SKM-1 treated with dmso at 0.1 percent for 144 hours (cell line): ENCODE data around the gene SLC12A5.
"Not testable (repeated sequence)": the region's sequence is repeated elsewhere in the genome, so short reads cannot be mapped to it uniquely, and the experiment has no call there.

Experiments
- DNase-seq: peaks from one replicate; lab custom pipeline; 2025; ENCODE audit not compliant: unreplicated experiment; lab: John Stamatoyannopoulos, UW

Gene SLC12A5

DNA sequence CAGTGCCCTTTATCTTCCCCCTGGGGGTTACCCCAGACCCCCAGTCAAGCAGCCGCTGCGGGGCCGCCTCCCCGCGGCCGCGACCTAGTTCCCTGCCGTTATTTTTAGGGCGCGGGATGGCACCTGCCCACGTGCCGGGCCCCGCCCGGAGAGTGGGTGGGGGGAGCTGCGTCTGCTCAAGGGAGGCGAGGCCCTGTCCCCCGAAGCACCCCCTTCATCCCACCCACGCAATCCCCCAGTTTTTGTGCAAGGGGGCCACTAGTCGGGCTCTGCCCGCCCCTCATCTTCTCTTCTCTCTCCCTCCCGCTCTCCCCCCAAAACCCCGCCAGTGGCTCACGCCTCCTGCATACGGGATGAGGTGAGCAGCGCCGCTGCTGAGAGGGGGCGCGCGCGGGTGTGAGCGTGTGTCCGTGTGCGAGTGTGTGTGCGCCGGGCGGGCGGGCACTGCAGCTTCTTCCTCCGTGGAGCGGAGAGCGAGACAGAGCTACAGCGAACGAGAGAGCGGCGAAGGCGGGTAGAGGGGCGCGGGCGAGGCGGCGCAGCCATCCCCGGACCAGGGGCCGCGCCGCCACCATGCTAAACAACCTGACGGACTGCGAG is at the start of gene SLC12A5:
Gene SLC12A5 (plus strand): TSS at position 444 of the 600 bp plus-strand sequence. CDS start 130 bp downstream, at position 574.
- no peak for DNase-seq

DNA sequence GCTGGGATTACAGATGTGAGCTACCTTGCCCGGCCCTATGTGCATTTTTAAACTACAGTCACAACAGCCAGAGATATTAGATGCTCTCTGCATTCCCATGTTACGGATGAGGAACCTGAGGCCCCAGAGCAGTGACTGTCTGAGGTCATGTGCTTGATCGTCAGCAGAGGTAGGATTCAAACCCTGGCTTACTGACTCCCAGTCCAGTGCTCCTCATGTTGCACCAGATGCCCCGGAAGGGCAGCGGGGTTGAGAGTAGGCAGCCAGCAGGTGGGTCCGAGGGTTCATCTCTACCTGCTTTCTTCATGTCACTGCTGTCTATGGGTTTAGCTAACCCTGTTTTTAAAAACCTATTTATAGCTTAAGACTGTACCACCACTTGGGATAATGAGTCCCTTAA is 47.8 kb upstream of the SLC12A5 start:
- no peak for DNase-seq

DNA sequence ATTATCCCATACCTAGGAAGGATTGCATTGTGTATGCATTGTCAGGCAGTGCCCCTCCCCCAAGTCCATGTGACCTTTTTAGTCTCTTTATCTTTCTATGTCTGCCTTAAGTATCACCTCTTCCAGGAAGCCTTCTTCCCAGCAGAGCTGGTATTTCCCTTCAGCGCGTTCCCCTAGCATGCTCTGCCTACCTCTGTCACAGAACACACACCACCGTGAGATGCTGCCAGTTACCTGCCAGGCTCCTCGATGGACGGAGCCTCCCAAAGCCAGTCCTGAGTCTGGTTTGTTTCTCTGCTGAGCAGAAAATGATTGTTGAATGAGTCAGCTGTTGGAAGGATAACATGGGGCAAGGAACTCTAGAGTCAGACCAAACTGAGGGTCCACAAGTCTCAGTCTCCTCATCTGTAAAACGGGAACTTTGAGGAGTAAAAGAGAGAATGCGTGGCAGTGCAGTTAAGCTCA is 45.7 kb upstream of the SLC12A5 start:
- no peak for DNase-seq

DNA sequence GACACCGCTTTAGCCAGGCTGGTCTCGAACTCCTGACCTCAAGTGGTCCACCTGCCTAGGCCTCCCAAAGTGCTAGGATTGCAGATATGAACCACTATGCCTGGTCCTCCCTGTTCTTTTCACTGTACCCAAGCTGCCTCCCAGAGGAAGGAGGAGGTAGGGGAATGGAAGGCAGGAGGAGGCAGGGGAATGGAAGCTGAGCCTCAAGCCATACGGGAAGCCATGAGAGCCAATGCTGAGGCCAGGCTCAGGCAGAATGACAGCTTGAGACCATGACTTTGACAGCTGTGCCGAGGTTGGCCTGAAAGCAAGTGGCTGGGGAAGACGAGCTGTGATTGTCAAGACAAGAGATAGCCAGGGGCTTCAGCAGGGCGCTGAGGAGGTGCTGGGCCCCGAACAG is 43.4 kb upstream of the SLC12A5 start:
- no peak for DNase-seq

DNA sequence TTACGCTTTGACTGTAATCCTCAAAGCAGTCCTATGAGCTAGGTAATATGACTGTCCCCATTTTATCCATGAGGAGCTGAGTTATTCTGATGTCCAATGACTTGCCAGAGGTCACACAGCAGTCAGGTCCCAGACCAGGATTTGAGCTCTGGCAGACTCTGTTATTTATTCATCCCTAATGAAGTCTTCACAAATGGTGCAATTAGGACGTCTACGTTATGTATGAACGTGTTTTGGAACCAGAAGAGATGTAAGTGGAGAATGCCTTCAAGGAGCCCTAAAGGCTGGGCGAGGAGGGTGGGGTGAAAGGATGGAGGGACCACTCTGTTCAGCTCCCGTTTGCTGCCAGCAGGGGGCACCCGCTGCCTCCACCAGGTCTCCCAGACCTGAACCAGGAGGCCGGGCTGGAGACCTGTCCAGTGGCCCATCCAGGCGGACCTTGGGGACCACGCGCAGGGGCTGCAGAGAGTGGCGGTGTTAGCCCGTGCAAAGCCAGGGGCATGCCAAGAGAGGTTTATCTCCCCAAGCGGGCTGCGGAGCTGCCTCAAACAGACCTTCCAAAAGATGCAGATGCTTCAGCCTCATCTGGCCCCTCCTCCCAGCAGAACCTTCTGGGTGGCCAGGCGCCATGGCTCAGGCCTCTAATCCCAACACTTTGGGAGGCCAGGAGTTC is 41.8 kb upstream of the SLC12A5 start:
- peak; percentile 60 for DNase-seq

DNA sequence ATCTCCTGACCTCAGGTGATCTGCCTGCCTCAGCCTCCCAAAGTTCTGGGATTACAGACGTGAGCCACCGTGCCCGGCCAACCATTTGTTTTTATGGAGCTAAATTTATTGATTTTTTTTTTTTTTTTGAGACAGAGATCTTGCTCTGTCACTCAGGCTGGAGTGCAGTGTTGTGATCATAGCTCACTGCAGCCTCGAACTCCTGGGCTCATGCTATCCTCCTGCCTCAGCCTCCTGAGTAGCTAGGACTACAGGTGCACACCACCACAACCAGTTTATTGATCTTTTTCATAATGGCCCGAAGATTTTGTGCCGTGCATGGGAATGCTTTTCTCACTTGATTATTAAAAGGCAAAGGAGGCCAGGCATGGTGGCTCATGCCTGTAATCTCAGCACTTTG is 40.2 kb upstream of the SLC12A5 start:
- not testable (repeated sequence) for DNase-seq

DNA sequence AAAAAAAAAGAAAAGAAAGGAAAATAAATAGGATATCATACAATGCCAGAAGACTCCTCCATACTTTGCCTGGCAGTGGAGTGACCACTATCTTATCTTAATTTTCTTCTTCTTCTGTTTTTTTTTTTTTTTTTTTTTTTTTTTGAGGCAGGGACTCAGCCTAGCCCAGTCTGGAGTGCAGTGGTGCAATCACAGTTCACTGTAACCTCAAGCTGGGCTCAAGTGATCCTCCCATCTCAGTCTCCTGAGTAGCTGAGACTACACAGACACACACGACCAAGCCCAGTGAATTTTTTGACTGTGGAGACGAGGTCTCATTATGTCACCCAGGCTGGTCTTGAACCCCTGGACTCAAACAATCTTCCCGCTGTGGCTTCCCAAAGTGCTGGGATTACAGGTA is 37.4 kb upstream of the SLC12A5 start:
- DNase-seq = peak; percentile 53

DNA sequence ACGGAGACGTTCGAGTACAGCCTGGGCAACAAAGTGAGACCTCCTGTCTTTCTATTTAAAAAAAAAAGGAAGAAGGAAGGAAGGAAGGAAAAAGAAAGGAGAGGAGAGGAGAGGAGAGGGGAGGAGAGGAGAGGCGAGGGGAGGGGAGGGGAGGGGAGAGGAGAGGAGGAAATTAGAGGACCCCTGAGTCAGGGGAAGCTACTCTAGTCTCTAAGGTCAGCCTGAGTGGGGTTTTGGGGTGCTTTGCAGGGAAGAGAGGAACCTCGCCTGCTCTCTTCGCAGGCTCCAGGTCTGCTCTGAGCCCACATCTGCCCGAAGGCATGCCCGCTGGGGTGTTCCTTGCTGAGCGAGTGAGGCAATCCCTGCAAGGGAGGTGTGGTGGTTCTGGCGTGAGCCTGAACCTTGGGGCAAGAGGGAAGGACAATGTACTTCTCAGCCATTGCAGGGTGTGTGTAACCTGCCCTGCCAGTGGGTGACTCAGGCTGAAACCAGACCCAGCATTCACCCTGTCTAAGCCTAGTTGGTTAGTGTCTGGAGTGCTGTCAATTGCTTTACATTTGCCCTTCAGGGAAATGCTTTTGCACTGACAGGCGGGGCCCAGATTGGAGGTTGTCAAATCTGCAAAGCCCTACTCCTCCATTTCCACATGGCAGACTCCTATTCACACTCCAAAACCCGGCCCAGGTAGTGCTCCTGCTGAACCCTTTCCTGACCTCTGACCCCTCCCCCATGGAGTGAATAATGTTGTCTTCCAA is 35.6 kb upstream of the SLC12A5 start:
- peak; percentile 90 for DNase-seq

DNA sequence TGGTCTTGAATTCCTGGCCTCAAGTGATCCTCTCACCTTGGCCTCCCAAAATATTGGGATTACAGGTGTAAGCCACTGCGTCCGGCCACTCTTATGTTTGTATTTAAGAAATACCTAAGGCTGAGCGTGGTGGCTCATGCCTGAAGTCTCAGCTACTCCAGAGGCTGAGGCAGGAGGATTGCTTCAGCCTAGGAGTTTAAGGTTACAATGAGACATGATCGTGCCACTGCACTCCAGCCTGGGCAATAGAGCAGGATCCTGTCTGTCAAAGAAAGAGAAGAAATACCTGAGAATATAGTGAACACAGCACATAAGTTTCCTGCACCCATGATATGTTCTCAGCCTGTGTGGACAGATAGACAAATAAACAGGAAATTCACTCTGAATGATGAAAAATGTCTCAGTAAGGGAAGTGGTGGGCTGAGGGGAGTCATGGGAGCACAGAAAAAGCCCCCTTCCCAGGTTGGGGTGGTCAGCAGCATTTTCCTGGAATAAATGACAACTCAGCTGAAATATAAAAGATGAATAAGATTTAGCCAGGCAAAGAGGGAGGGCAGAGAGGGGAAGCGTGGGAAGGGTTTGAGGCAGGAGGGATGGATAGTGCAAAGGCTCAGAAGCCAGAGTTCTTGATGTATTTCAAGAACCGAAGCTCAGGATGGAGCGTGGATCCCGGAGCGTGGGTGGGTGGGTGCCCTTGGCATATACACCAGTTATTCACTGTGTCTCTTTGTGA is 34.1 kb upstream of the SLC12A5 start:
- DNase-seq = no peak

DNA sequence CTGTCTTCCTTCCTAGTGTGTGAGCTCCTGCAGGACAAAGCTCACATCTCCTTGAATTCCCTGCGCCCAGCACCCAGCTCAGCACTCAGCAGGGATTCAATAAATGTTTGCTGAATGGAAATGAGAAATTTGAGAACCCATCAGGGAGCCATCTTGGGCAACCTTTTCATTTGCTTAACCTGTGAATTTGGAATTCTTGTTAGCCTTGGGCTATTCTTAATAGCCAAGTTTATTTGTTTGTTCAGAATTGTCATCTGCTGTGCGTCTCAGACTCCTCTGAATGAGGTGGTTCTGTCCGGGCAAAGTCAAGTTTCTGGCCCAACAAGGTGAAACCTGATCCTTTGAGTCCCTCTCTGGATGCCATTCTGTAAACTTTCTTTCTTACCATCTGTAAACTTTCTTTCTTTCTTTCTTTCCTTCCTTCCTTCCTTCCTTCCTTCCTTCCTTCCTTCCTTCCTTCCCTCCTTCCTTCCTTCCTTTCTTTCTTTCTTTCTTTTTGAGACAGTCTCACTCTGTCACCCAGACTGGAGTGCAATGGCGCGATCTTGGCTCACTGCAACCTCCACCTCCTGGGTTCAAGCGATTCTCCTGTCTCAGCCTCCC is 33.4 kb upstream of the SLC12A5 start:
- not testable (repeated sequence) for DNase-seq

DNA sequence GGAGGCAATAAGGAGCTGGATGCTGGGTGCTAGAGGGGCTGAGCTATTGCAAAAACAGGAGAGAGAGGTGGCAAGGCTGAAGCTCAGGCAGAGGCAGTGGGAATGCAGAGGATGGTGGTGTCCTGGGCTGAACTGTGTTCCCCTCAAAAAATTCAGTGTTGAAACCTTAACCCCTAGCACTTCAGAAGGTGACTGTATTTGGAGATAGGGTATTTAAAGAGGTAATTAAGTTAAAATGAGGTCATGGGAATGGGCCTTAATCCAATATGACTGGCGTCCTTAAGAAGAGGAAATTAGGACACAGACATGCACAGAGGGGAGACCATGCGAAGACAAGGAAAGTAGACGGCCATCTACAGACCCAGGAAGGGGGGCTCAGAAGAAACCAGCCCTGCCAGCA is 31.8 kb upstream of the SLC12A5 start:
- DNase-seq = no peak

DNA sequence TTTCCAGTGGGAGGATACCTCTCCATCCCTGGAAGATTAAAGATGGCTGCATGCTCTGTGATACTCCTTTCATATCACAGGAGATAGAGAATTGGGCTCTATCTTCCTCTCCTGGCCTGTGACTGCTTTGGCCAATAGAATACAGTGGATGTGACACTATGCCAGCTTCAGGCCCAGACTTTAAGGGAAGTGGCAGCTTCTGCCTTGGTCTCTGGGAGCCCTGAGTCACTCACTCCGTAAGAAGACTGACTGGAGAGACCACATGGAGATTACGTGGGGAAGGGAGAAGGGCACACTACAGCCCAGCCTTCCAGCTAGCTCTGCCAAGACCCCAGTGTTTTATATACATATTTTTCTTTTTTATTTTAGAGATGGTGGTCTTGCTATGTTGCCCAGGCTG is 30.7 kb upstream of the SLC12A5 start:
- peak; percentile 79 for DNase-seq

DNA sequence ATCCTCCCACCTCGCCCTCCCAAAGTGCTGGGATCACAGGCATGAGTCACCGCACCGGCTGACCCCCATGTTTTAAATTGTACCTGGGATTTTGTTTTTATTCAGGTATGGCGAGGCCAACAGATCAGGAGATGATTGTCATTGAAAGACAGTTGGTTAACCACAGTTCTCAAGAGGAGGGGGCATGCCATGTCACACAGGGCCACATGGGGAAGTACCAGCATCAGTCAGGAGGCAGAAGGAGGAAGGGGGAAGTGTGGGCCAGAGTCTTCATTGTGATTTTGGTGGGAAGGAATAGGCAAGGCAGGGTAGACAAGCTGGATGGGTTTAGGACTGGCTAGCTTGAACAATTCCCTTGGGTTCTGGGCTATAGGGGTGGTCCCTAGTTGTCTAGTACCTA is 30.3 kb upstream of the SLC12A5 start:
- DNase-seq = peak; percentile 76

DNA sequence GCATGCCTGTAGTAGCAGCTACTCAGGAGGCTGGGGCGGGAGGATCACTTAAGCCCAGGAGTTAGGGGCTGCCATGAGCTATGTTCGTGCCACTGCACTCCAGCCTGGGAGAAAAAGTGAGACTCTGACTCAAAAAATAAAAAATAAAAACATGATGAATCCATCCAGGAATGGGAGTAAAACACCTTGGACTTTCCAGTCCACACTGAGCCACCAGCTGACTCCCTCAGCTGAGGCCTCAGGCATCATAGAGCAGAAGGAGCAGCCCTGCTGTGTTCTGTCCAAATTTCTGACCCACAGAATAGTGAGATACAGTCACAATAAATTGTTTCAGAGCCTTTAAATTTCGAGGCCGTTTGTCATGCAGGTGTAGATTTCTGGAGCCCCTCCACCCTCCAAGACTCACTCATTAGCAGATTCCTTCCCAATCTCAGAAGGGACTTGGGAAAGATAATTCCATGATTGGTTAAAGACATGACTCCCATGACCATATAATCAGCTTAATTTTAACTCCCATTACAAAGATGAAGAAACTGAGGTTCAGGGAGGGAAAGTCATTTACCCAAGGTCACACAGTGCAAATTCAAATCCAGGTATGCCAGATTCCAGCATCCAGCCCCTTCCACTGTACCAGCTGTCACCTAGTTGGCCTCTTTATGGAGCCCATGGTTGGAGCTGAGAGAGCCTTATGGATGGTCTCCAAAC is 29.3 kb upstream of the SLC12A5 start:
- no peak for DNase-seq

DNA sequence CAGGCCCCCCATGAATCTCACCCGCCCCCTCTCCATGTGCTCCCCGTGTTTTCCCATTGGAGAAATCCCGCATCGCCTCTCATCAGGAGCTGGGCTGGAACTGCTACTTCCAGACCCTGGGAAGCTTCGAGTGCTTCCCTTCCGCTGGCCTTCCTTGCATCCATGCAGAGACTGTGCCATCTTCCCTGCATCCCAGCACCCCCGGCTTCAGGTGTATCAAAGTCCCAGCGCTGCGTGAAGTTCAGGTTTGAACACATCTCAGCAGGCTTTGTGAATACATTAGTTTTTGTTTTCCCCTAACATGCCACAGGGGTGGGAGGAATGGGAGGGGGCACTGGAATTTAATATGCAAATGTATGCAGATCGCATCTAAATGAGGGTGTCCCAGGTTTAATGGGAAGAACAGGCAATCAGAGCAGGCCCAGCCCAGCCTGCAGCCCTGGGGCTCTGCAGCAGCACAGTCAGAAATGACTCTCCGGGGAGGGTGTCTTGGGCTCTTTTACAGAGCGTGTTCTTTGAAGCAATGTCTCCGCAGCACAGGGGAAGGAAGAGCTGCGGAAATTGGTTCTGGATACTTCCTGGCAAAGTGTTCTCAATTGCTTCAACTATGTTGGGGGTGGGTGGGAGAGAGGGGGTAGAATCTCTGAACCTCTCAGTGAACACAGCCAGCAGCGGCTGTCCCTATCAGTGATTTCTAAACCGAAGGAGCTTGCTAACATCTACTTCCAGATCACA is 28.6 kb upstream of the SLC12A5 start:
- no peak for DNase-seq

DNA sequence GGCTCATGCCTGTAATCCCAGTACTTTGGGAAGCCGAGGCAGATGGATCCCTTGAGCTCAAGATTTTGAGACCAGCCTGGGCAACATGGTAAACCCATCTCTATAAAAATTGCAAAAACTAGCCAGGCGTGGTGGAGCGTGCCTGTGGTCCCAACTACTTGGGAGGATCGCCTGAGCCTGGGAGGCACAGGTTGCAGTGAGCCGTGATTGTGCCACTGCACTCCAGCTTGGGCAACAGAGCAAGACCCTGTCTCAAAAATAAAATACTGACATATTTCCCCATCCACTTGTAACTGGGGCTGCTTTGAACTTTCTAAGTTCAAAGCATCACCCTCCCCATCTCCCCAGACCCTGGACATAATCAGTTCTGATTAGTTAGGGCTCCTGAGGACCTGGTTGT is 27.5 kb upstream of the SLC12A5 start:
- DNase-seq = no peak

DNA sequence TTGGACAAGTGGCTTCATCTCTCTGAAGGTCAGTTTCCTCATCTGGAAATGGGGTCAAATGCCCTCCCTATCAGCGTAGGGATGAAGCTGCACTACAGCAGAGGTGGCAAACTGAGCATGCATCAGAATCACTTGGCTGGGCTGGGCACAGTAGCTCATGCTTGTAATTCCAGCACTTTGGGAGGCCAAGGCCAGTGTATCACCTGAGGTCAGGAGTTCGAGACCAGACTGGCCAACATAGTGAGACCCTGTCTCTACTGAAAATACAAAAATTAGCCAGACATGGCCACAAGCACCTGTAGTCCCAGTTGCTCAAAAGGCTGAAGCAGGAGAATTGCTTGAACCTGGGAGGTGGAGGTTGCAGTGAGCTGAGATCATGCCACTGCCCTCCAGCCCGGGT is 27.0 kb upstream of the SLC12A5 start:
- no peak for DNase-seq

DNA sequence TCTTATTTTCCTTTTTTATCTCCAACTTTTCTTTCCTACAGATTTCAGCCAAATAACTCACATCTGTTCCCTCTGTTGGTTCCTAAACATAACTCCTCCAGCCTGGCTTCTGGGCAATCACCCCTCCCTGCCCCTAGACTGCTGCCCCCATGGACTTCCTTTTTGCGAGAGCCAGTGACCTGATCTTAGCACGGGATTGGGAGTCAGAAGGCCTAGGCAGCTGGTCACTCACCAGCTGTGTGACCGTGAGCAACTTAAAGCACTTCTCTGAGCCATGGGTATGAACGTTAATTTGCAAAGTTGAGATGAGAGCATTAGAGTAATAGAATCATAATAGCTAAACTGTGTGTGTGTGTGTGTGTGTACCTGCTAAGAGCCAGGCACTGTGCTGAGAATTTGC is 24.8 kb upstream of the SLC12A5 start:
- DNase-seq = no peak

DNA sequence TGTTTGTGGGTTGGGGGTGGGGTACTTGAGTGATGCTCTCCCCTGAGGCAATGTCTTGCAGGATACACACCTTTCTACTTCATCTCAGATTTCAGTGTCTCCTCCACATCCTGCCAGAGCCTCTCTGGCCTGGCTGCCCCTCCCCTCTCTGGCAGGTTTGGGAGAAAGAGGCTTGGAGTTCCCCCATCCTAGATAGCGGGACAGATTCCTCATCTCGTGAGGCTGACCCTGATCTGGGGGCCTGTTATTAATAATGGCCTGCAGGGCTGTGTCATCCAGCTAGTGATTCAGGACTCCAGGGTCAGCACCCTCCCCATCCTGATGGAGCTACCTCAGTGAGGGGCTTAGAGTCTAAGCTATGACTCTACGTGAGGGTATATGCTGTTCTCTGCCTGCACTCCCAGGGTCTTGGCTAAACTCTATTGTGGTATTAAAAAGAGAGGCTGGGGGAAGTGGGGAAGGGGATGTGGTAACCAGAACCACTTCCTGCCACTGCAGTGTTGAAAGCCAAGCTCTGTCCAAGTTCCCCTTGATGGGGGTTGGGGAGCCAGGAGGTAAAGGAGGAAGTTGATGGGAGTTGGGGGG is 24.0 kb upstream of the SLC12A5 start:
- peak; percentile 96 for DNase-seq
